GM18868 (cell line): ENCODE results near the gene CCDC197.

Experiments used
- ATAC-seq: cut with Tn5 transposase; IDR thresholded peaks from one replicate; pipeline ENCODE4 v1.9.1; 2021; ENCODE audit warnings: mild to moderate bottlenecking, moderate library complexity; ENCODE audit not compliant: unreplicated experiment

CCDC197 gene

DNA sequence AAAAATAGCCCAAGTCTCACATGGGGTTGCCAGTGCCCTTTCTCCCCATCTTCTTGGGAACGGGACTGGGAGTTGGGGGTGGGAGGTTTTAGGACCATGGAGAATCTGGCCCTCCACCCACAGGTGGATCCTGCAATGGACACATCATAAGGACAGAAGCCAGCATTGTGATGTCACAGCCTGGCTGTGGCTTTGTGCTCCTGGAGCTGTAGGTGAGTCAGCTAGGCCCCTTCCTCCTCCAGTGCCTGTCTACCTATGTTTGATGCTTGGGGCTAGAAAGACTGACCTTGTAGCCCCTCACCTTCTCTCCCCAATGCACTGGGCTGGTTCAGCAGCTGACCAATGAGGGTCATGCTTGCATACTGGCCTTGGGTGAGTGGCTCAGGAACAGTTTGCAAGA lies at the start of gene CCDC197:
TSS of gene CCDC197 (plus strand) at position 220 of the 400 bp plus-strand sequence. CDS start 831 bp downstream, outside the sequence.
- ATAC-seq: no peak

DNA sequence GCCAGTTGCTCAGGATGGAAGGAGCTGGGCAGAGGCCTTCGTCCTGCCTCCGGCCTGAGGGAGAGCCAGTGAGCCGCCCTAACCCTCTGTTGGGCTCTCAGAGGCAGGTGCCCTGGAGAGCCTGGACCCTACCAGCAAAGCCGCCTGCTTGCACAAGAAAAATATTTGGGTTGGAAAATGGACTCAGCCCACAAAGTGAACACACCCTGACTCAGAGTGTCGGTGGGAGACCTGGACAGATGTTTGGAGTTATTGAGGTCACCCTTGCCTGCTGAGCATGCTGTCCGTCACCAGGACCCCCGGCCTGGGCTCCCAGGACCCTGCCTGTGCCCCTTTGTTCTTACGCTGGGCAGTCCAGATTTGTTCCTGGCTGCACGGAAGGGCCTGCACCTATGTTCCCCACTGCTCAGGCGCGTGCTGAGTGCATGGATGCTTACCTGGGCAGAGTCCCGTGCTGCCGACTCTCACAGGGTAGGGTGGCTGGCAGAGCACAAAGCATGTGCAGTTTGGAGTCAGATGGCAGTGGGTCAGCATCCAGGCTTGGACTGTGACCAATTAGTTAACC lies 47.5 kb upstream of the CCDC197 start:
- no peak for ATAC-seq

- ATAC-seq: no peak
These were observed 46.0 kb upstream of the CCDC197 start for GRCh38 chr14:93950948-93951634.

GRCh38 chr14:93951635-93952540 lies 45.2 kb upstream of the CCDC197 start:
- no peak for ATAC-seq

GRCh38 chr14:93952829-93953228 lies 44.3 kb upstream of the CCDC197 start:
- ATAC-seq: no peak

DNA sequence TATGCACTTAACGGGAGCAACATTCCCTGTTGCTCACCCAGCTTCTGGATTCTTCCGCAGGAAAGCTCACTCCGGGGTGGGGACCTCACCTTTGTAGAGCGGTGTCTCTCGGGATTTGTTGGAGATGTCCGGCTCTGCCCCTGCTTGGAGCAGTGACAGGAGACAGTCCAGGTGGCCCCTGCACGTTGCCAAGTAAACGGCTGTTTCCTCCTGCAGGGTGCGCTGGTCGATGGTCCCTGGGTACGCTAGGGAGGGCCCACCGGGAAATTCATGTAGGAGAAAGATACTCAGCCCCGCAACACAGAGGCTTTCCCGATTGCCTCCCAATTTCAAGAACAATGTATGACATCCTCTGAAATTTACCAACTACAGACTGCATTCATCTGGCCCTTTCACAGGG lies 43.8 kb upstream of the CCDC197 start:
- no peak for ATAC-seq

GRCh38 chr14:93953739-93954515 lies 43.2 kb upstream of the CCDC197 start:
- no peak for ATAC-seq

GRCh38 chr14:93954516-93954830 lies 42.6 kb upstream of the CCDC197 start:
- ATAC-seq: no peak

DNA sequence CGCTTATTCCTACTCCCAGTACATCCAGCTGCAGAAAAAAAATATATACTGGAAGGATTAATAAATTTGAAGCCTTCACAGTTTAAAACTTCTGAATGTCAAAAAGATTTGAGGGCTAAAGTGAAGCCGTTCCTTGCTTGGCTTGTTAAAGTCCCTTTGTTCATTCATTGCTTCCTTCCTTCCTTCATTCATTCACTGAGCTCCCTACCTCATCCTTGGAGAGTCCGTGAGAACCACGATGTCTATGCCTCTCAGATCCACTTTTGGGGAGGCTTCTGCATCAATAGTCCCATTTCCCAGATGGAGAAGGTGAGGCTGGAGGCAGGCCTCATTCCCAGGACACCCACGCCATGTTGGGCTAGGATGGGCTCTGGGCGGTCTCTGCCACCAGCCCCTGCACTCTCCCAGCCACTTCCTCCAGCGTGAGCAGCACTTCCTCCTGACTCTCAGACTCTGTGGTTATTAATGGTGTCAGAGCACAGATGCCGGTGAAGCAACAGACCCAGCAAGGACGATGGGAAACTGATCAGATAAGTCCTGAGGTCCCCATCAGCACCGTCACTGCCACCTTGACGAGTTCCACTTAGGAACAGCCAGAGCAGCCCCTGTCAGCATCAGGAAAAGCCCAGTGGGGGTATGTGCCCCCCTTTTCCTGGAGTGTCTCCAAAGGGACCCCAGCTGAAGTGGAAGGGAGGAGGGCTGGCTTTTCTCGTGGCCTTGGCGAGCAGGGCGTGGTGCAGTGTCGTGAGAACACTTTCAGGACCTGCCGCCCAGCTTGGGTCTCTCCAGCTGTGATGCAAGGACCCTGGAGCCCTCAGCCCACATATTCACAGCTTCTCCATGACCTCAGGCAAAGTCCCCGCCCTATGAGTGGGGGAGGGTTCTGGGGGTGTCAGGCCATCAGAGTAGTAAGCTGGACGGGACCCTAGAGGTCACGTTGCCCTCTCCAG lies 41.9 kb upstream of the CCDC197 start:
- peak; percentile 38 for ATAC-seq

- no peak for ATAC-seq
These were observed 41.1 kb upstream of the CCDC197 start for GRCh38 chr14:93955850-93956481.

DNA sequence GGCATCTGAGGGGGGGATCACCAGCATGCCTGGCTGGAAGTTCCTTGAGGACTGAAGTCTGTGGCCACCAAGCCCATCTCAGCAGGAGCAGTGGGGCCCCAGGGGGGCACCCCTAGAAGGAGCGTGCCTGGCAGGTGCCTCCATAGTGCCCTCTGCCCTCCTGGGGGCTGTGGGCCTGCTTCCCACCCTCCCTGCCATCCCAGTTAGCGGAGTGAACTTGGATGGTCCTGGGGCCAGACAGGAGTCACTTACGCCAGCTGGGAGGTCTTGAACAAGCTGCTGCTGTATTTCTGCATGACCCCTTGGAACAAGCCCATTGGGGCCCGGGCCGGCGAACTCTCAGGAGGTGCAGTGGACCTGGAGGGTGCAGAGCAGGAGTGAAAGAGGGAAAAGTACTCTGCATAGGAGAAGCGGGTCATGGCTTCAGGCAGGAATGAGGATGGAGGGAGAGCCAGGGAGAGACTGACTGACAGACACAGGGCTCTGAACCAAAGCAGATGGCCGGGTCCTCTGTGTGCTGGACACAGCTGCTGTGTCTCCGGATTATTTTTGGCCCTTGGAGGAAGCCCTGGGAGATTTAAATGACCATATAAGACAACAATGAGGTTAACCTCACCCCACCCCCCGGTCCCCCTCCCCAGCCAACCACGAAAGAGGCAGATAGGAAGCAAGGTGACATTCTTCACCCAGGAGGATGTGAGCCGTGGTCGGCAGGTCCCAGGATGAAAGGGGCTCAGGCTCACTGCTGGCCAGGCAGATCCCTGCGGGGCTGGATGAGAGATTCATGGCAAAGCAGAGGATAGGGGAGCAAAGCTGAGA lies 40.4 kb upstream of the CCDC197 start:
- ATAC-seq: no peak

DNA sequence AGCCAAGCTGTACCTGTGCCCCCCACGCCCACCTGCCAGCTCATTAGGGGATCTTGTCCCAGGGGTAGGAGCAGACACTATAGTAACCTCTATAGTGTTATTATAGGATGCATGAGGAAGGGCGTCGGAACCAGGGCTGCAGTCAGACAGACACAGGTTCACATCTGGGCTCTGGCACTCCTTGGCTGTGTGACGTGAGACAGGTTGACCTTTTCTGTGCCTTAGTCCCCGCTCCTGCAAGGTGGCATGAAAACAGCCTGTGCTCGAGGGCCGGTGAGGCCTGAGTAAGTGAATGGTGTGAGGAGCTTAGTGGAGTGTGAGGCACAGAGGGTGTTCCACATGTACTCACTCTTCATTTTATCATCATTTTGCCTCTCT lies 39.8 kb upstream of the CCDC197 start:
- ATAC-seq: no peak

DNA sequence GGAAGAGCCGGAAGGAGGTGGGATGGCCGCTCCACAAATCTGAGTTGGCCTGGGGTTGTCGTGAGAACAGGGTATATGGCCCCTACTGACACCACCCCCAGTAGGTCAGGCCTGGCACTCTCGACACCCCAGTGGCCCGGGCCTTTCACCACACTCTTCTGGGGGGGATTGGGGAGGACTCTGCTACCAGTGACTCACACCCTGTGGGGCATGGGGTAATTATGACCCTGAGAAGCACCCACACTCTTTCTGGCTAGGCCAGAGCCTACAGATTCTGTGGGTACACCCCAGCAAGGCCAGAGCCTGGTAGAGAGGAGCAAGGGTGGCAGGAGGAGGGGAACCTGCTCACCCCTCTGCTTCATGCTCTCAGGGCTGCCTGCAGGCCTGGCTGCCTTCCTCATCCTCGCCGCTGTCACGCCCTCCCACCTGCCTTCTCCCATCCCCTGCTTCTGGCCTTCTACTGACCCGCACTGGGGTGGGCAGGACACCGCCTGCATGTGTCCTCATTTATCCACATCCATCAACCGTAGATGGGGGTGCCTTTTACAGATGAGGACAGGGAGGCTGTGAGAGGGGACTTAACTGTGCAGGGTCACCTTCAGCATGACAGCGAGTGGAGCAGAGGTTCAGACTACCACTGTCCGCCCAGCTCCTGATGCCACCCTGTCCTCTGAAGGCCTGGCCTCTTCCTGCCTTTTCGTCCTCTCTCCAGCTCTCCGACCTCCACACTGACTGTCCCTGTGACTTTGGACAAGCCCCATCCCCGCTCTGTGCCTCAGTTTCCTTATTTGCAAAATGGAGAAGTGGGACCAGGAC lies 39.1 kb upstream of the CCDC197 start:
- ATAC-seq: no peak

- no peak for ATAC-seq
These were observed 38.4 kb upstream of the CCDC197 start for GRCh38 chr14:93958567-93959238.

GRCh38 chr14:93959239-93960107 lies 37.6 kb upstream of the CCDC197 start:
- ATAC-seq: peak; percentile 76

DNA sequence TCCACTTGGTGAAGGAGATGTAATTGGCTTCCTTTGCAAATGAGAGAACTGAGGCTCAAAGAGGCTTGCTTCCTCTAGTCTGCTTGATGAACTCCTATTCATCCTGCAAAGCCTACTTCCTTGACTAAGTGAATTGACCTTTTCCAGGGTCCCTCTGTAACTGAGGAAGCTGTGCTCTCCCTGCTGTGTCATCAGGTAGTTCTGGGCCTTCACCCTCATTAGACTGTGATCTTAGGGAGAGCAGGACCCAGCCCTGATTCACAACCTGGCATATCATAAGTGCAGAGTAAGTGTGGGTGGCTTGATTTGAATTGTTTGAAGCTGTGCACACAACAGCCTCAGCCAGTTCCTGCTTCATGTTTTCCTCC lies 37.0 kb upstream of the CCDC197 start:
- no peak for ATAC-seq
